HG03469 (cell line): ENCODE measurements around the gene LRRC1.

ENCODE experiments used
- ATAC-seq: cut with Tn5 transposase; IDR thresholded peaks from one replicate; pipeline ENCODE4 v1.9.1; 2021; ENCODE audit warnings: mild to moderate bottlenecking, moderate library complexity, moderate number of reproducible peaks; ENCODE audit not compliant: unreplicated experiment

LRRC1 gene

GRCh38 chr6:53951383-53951782 lies 156.6 kb downstream of the LRRC1 start:
- no peak for ATAC-seq

GRCh38 chr6:53956068-53956711 lies 161.4 kb downstream of the LRRC1 start:
- peak; percentile 53 for ATAC-seq

GRCh38 chr6:53956804-53957203 lies 162.0 kb downstream of the LRRC1 start:
- ATAC-seq, result no peak

- no peak for ATAC-seq
Observed at GRCh38 chr6:53959717-53960116, 164.9 kb downstream of the LRRC1 start.

- no peak for ATAC-seq
Observed at GRCh38 chr6:53960311-53960710, 165.5 kb downstream of the LRRC1 start.

GRCh38 chr6:53961679-53962370 lies 167.0 kb downstream of the LRRC1 start:
- no peak for ATAC-seq

- ATAC-seq, result no peak
Observed at GRCh38 chr6:53962646-53963045, 167.8 kb downstream of the LRRC1 start.

- no peak for ATAC-seq
Observed at GRCh38 chr6:53967415-53967814, 172.6 kb downstream of the LRRC1 start.
